Measurements from ENCODE around the gene ARPC2. TPM values are rescaled to one million over a fixed set of nuclear protein-coding genes. Genes with fewer than 3 reads are reported as not detected.
A peak's percentile ranks its signal among the peaks of the same experiment; 100 is the strongest.

The ARPC2 gene
- total and polyA plus RNA-seq, 2 of the 13 experiments (the other 11 are each of a cell fraction or from before 2014, with no cell fraction given) = 168 to 303 TPM

- peak; percentile 33; the same call in 1 of the 2 replicates for TF ChIP-seq ZBTB10 (CRISPR knock-in tag; IDR thresholded peaks at IDR 0.05; ENCODE audit: borderline replicate concordance)
- peak; percentile 64; the same call in 1 of the 2 replicates for TF ChIP-seq BRD4 (CRISPR knock-in tag; IDR thresholded peaks at IDR 0.05)
- TF ChIP-seq PRDM15 (CRISPR knock-in tag; IDR thresholded peaks at IDR 0.05) = peak; percentile 95
- TF ChIP-seq FOXJ3 (CRISPR knock-in tag; IDR thresholded peaks at IDR 0.05; ENCODE audit: borderline replicate concordance) = 0 out of 2 replicates have a peak, but pooled peaks have one; percentile 26
- TF ChIP-seq HCFC1 (IDR thresholded peaks at IDR 0.05; ENCODE audit: low read depth, low read length) = 0 out of 2 replicates have a peak, but pooled peaks have one; percentile 16
- no peak; the same call in 1 of the 2 replicates for TF ChIP-seq MIER3 (CRISPR knock-in tag; IDR thresholded peaks at IDR 0.05; ENCODE audit: borderline replicate concordance)
- no peak for TF ChIP-seq RFX1 (IDR thresholded peaks at IDR 0.05)
- TF ChIP-seq SNAPC2 (CRISPR knock-in tag; IDR thresholded peaks at IDR 0.05) = no peak
- TF ChIP-seq ZNF607 (CRISPR knock-in tag; IDR thresholded peaks at IDR 0.05; ENCODE audit: borderline replicate concordance) = no peak; the same call in 1 of the 2 replicates
- TF ChIP-seq MNT (IDR thresholded peaks at IDR 0.05) = peak; percentile 41; the same call in 1 of the 2 replicates
- TF ChIP-seq ZNF709 (CRISPR knock-in tag; IDR thresholded peaks at IDR 0.05) = 0 out of 2 replicates have a peak, but pooled peaks have one; percentile 39
- peak; percentile 39; the same call in 1 of the 2 replicates for TF ChIP-seq ELF1 (CRISPR knock-in tag; IDR thresholded peaks at IDR 0.05)
- 0 out of 2 replicates have a peak, but pooled peaks have one; percentile 27 for TF ChIP-seq ZFY (CRISPR knock-in tag; IDR thresholded peaks at IDR 0.05)
- TF ChIP-seq ZNF335 (CRISPR knock-in tag; IDR thresholded peaks at IDR 0.05) = no peak
- peak; percentile 45 for TF ChIP-seq POLR2AphosphoS5 (IDR thresholded peaks at IDR 0.05; ENCODE audit: low read depth, low read length)
- TF ChIP-seq ZNF207 (IDR thresholded peaks at IDR 0.05; ENCODE audit: borderline replicate concordance) = no peak
Observed at GRCh38 chr2:218289639-218290315, 72.8 kb downstream of the ARPC2 start (continued).
